ENCODE data around the gene KDELR3.

The KDELR3 gene

DNA sequence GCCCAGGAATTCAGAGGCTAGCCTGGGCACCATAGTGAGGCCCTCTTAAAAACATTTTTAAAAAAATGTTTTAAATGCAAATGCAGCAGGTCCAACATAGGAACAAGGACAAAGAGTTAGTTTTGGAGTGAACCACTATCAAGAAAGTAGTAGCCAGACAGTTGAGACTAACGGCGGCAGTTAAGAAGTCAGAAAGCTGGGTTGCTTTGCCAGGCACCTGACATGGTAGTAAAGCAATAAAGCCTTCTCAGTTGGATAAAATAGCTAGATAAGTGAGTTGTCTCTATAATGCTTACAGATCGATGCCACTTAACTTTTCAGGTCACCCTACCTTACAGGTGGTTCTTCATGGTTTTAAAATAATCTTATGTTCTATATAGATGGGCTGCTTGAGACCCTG, 55.1 kb downstream of the KDELR3 start:
- no peak for DNase-seq

- no peak for DNase-seq
Observed at GRCh38 chr22:38523479-38523878, 55.6 kb downstream of the KDELR3 start.

DNA sequence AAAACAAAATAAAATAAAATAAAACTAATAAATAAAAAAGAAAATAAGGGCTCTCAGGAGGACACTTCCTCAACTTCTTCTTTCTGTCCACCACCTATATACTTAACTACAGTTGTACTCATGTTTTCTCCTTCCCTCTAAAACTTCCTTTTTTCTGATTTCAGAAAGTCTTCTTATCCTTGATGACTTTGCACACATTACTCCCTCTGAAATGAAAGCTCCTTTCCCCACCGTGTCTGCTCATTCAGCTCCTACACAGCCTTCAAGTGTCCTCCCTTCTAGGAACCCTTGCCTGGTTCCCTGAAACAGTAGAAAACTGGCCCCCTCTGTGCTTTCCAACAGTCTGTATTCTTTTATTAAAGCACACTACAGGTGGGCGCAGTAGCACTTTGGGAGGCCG, 56.5 kb downstream of the KDELR3 start:
- DNase-seq = peak; percentile 25 to 52 (median 49)

DNA sequence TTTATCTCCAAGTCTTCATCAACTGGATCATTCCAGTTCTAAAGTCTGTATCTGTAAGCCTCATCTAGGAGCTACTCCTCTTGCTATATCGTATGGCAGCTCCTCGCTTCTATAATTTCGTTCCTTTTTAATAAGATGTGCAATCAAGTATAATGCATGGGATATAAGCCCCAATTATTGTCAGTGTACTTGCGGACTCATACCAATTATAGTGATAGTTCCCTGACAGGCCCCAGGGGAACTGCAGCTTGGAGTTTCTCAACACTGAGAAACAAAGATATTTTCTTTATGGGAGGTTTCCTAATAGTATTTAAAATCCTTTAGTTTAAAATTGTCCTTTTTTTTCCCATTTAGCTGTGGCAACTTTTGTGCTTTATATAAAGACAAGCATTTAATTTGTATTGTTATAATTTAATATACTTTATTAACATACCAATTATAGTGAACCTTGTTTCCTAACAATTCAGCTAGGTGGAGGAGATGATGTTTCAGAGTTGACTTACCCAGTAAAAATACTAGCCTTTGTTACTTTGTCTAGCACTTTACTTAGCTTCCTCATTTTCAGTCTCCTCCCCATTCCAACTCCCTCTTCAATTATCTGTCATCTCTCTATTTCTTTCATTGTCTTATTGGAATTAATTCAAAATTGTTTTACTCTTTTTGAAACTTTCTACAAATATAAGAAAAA, 63.5 kb downstream of the KDELR3 start:
- peak in 2 of 3 donors; percentile 24 to 37 for DNase-seq

Data from suppressor macrophage treated with lipopolysaccharide for 1 hour (primary cell).